HG03103 (cell line): ENCODE results near the gene PRR32.
"Not testable (repeated sequence)": the region's sequence is repeated elsewhere in the genome, so short reads cannot be mapped to it uniquely, and the experiment has no call there.

ENCODE experiments used
- ATAC-seq: cut with Tn5 transposase; IDR thresholded peaks from one replicate; pipeline ENCODE4 v1.9.1; 2021; ENCODE audit warnings: low read depth; ENCODE audit not compliant: unreplicated experiment

PRR32 gene, protein sequence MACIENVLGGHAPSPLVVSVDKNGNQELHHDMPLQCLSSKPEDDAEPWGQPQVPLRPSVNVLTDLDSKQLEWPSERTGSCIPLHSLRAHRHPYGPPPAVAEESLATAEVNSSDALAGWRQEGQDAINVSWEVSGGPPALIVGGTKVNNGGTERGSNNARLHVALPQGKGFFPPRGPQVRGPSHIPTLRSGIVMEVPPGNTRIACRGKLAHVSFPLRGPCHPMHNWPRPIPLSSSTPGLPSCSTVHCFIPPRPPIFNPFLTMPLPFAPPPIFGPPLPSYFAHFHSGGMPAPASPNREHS

GRCh38 chrX:126819429-126819828 is at the start of gene PRR32:
Gene PRR32, plus strand, starts transcription at chrX:126819729. Its CDS starts 115 bp downstream, at chrX:126819844.
- ATAC-seq, result no peak

- no peak for ATAC-seq
Measured at GRCh38 chrX:126770179-126770578, 49.4 kb upstream of the PRR32 start.

DNA sequence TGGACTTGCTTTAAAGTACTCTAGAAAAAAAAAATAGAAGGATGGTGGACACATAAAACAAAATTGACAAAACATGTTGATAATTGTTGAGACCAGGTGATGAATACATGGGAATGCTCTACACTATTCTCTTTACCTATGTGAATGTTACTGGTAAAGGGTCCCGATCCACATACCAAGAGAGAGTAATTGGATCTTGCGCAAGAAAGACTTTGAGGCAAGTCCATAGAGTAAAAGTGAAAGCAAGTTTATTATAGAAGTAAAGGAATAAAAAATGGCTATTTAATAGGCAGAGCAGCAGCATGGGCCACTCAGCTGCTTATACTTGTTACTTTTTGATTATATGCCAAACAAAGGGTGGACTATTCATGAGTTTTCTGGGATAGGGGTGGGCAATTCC is 34.0 kb upstream of the PRR32 start:
- ATAC-seq, result no peak

DNA sequence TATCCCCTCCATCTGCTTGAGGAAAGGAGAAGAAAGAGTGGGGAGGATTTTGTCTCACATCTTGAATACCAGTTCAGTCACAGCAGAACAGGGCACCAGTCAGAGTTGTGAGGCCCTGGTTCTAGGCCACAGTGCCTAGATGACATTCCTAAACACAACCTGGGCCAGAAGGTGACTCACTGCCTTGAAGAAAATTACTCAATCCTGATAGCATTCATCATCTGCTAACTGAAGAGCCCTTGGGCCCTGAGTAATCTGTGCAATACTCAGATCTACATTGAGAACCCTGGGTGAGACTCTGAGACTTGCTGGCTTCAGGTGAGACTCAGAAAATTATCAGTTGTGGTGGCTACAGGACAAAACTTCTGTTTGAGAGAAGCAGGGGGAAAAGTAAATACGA is 20.5 kb upstream of the PRR32 start:
- ATAC-seq, result no peak

GRCh38 chrX:126806784-126807183 is 12.7 kb upstream of the PRR32 start:
- ATAC-seq, result not testable (repeated sequence)

- ATAC-seq, result no peak
Measured at GRCh38 chrX:126815806-126816205, 3.7 kb upstream of the PRR32 start.

GRCh38 chrX:126820700-126821420 is 1.3 kb downstream of the PRR32 start:
- ATAC-seq, result no peak

DNA sequence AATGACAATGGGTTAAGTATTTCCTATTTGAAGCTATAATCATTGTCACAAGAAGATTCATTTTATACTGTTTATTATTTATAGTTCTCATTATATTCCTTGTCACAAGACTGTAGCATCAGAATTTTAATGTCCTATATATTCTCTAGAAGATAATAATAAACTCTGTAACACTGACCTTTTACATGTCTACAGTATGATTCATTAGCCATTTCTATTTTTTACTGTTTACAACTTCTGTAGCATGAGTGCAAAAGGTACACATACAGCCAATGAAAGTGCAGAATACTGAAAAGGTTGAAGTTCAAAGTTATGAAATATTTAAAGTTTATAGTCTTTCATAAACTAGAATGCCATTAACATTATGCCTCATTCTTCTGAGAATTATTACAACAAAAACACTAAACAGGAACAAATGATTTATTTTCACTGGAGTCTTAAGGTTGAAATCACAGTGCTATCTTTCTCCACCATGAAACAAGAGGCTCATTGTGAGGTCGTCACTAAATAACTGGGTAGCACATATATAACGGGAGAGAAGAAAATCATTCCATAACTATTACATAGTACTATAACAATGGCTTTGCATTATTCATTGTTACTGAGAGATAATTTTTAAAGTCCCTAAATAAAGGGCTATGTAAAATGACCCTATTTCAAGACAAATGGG is 4.9 kb downstream of the PRR32 start:
- ATAC-seq, result no peak

DNA sequence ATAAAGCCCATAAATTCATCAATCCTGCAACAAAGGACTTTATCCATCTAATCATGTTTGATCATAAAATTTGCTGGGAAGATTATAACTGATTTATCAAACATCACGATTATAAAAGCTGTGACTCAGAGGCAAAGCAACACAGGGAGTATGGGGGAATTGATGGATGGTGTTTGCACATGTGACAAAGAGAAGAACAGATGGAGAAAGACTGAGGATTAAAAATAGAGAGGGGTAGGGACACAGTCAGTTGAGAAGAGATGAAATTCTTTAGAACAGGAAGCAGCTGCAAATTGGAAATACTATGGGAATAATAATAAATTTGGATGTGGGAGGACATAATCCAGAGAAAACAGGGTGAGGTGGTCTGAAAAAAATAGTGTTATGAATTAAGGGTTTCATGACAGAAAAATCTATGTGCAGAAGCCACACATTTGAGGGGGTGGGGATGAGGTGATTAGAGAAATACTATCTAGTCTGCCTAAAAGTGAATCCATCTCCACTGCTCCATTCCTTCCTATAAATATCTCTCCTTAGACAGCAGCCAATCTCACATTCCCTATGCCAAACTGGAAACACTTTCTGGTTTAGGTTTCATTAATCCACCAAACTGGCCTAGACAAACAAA is 6.2 kb downstream of the PRR32 start:
- ATAC-seq, result no peak

DNA sequence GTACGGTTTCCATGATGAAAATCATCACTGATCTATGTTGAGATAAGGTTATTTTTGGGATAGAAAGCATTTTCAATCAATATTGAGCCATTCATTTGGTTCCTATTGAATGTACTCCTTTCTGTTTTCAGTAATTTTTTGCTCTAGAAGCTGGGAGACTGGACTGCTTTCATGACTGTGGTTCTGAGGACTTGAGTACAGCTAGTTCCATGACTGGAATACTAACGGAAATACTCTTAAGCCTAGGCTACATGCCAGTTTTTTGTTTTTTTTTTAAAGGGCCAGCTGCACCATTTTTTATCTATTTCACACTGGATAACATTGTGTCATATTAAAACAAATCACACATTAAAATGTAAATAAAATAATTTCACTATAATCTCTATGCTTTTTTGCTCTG is 16.7 kb downstream of the PRR32 start:
- no peak for ATAC-seq

DNA sequence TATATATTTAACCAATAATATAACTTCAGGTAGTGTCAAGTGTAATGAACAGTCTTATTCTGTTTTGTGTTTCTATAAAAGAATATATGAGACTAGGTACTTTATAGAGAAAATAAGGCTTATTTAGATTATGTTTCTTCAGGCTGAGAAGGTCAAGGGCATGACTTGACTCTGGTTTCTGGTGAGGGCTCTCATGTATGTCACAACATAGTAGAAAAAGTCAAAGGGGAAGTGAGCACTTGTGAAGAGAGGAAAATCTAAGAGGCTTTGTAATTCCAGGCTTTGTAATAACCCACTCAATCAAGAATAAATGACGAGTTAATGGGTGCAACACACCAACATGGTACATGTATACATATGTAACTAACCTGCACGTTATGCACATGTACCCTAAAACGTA is 27.6 kb downstream of the PRR32 start:
- ATAC-seq, result no peak

GRCh38 chrX:126855839-126856524 is 36.5 kb downstream of the PRR32 start:
- ATAC-seq, result no peak
